ENCODE measurements around the gene GPSM1. TPM values are rescaled to one million over a fixed set of nuclear protein-coding genes. Genes with fewer than 3 reads are reported as not detected.
A peak's percentile ranks its signal among the peaks of the same experiment; 100 is the strongest.
"Not testable (repeated sequence)": the region's sequence is repeated elsewhere in the genome, so short reads cannot be mapped to it uniquely, and the experiment has no call there.

GPSM1 gene
- total RNA-seq, 1 experiment from 2014 or later = 21.2 TPM

DNA sequence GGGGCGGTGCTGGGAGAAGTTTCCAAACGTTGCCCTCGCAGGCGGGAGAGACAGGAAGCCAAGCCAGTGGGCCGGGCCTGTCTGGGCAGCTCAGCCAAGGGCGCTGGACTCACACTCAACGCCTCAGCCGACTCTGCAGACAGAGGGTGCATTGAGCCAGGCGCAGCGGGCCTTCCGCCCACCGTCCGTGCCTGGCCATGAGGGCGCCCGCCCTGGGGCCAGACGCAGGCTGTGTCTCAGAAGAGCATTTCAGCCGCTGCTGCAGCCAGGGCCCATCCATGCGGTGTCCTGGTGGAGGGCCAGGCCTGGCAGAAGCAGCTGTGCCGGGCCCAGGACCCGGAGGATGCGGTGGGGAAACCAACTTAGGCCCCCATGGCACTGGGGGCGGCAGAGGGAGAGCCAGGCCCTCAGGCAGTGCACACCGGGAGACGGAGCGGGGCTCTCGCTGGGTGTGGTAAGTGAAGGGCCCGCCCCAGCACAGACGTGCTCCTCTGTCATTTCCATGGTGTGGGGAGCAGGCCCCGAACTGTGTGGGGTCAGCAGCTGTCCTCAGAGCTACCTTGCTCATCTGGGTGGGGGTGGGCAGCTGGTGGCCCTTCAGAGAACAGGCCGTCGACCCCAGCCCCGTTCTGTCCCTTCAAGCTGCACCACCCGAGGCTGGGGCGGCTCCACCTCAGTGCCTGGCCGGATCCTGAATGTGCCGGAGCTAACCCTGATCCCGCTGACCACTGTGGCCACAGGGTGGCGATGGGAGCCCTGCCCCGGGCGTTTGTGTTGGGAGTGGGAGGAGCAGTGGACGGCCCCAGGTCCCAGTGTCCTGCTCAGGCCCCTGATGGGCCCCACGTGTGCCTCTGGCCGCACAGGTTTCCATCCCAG lies 18.2 kb downstream of the GPSM1 start:
- in situ Hi-C loops (cut with HindIII; ENCODE audit: low pct_unique_long_range_greater_than_20kb, low sequenced_read_pairs) = no loop called here
- peak; percentile 91 for DNase-seq (ENCODE audit: low read depth, low spot score)

DNA sequence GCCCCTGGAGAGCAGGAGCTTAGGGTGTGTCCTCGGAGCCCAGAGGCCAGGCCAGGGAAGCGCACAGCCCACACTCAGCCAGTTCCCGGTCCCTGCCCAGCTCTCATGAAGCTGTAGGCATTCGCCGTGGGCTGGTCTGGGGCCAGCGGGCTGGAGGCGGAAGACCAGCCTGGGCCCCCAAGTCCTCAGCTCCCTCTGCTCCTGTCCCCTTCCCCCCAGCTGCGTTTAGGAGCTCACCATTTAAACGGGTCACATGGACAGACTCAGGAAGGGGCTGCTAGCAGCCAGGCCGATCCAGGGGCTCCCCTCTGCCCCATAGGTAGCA lies 18.8 kb downstream of the GPSM1 start:
- in situ Hi-C loops (cut with HindIII; ENCODE audit: low pct_unique_long_range_greater_than_20kb, low sequenced_read_pairs) = no loop called here
- DNase-seq (ENCODE audit: low read depth, low spot score) = no peak

DNA sequence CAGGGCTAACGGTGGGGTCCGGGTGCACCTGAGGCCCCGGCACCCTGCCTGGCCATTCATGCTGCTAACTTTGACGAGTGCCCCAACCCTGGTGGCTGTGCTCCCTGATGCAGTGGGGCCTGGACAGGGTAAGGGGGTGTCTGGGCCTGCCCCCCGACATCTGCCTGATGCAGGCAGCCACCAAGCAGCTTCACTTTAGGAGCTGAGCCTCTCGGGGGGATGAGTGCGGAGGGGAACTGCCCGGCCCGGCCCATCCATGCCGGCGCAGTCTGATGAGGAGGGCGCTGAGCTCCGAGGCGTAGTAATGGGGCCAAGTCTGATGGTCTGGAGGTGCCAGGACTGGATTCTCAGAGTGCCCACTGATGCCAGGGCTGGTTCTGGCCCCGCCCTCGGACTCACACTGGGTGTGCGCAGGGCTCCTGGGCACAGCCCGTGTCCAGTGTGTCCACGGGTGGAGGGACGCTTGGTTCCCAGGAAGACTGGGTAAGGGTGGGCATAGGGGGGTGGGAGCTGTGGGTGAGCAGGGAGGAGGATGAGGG lies 19.7 kb downstream of the GPSM1 start:
- in situ Hi-C loops (cut with HindIII; ENCODE audit: low pct_unique_long_range_greater_than_20kb, low sequenced_read_pairs) = no loop called here

DNA sequence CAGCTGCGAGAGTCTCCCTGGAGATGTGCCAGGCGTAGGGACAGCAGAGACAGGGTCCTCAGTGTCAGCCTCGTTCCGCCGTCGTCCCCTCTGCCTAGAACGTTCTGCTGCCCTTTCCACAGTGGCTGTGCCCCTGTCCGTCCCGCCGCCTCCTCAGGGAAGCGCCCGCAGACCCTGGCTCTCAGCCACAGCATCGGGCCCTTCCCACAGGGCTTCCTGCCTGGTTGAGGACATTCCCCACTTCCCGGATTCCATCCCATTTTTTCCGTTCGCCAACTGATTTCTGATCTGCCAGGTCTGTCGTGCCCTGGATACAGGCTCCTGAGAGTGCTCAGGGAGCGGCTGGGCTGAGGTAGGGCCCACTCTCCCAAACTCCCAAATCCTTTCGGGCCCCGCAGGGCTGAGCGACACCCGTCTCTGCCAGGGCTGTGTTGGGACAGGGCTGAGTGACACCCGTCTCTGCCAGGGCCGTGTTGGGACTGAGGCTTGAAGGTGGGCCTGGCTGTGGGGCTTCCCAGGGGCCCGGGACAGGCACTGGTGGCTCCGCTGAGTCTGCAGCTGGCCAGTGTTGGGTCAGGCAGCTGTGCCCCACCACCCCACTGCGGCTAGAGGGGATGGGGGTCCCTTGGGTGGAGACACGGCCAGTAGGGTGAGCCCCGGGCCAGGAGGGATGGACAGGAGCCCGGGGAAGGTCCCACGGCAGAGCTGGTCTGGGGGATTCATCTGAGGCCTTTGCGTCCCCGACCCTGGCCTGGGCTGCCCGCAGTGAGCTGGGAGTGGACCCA lies 20.3 kb downstream of the GPSM1 start:
- in situ Hi-C loops (cut with HindIII; ENCODE audit: low pct_unique_long_range_greater_than_20kb, low sequenced_read_pairs) = no loop called here
- DNase-seq (ENCODE audit: low read depth, low spot score) = no peak

More for the DNA sequence above, 19.7 kb downstream of the GPSM1 start:
- no peak for DNase-seq (ENCODE audit: low read depth, low spot score)

DNA sequence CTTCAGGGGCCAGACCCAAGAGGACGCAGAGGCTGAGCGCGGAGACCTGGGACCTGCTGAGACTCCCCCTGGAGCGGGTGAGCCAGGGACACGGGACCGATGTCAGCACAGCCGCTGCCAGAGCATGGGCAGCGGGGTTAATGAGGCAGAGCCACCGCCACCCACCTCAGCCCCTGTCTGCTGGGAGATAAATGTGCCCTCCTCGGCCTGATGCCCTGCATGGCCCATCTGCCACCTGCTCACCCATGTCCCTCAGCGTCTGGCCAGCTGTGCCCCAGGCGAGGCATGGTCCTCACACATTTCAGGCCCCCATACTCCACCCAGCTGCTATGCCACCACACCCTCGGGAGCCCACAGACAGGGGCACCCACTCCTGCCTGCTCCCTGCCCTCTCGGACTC lies 21.4 kb downstream of the GPSM1 start:
- in situ Hi-C loops (cut with HindIII; ENCODE audit: low pct_unique_long_range_greater_than_20kb, low sequenced_read_pairs) = no loop called here
- DNase-seq (ENCODE audit: low read depth, low spot score) = no peak

DNA sequence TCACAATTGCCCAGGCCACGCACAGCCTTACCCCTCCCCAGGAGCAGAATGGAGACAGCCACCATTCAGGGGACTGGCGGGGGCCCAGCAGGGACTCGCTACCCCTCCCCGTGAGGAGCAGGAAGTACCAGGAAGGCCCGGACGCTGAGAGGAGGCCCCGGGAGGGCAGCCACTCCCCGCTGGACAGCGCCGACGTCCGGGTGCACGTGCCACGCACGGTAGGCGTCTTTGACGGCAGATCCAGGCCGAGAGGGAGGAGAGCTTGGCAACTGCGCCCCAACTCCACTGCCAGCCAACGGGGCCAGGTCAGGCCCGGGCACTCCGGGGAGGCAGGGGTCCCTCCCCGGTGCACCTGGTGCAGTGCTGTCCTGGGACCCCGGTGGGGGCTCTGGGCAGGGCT lies 22.2 kb downstream of the GPSM1 start:
- DNase-seq (ENCODE audit: low read depth, low spot score) = no peak
- in situ Hi-C loops (cut with HindIII; ENCODE audit: low pct_unique_long_range_greater_than_20kb, low sequenced_read_pairs) = no loop called here

DNA sequence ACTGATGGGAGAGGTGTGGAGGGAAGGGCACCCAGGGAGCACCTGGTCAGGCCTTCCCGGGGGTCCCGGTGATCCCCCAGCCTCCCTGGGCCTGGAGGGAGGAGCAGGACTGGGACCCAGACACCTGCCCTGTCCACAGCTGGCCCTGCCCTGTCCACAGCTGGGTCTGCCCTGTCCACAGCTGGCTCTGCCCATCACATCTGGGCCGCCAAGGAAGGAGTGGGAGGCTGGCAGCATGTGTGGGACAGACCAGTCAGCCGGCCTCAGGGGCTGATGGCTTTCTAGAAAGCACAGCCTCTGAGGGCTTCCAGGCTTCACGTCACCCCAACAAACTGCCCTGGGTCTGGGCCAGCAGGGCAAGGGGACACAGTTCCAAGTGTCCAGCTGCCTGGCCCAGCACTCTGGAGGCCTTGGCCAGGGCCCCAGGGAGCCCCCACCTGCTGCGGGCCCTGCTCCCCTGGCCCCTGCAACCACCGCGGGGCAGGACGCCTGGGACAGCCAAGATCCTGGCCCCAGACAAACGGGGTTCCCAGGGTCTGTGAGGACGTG lies 24.0 kb downstream of the GPSM1 start:
- in situ Hi-C loops (cut with HindIII; ENCODE audit: low pct_unique_long_range_greater_than_20kb, low sequenced_read_pairs) = no loop called here
- no peak for DNase-seq (ENCODE audit: low read depth, low spot score)

DNA sequence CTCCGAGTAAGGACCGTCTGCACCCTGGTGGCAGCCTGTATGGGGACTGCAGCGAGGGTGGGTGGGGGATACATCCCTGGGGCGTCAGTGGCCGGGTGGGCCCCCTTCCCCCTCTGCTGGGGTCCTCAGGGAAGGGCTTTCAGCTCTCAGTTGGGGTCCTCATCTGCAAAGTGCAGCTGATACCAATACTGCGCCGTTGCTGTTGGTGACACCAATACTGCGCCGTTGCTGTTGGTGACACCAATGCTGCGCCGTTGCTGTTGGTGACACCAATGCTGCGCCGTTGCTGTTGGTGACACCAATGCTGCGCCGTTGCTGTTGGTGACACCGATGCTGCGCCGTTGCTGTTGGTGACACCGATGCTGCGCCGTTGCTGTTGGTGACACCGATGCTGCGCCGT lies 24.5 kb downstream of the GPSM1 start:
- in situ Hi-C loops (cut with HindIII; ENCODE audit: low pct_unique_long_range_greater_than_20kb, low sequenced_read_pairs); DNase-seq (ENCODE audit: low read depth, low spot score): not testable (repeated sequence)

DNA sequence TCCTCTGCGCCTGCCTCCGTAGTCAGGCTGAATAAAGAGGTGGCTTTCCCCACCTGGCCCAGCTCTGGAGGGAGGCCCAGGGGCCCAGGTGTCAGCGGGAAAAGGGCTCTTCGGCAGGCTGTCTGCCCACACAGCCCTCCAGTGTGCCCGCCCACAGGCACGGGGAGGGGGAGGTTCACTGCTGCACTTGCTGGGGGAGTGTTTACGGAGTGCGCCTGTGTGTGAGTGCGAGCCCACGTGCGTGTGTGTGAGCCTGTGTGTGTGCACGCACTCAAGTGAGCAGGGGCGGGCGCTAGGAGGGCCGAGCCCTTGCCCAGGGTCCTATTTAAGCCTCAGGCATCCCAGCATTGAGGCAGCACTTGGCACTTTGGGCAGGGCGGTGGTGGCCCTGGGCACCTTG lies 25.3 kb downstream of the GPSM1 start:
- DNase-seq (ENCODE audit: low read depth, low spot score) = no peak
- in situ Hi-C loops (cut with HindIII; ENCODE audit: low pct_unique_long_range_greater_than_20kb, low sequenced_read_pairs) = no loop called here

DNA sequence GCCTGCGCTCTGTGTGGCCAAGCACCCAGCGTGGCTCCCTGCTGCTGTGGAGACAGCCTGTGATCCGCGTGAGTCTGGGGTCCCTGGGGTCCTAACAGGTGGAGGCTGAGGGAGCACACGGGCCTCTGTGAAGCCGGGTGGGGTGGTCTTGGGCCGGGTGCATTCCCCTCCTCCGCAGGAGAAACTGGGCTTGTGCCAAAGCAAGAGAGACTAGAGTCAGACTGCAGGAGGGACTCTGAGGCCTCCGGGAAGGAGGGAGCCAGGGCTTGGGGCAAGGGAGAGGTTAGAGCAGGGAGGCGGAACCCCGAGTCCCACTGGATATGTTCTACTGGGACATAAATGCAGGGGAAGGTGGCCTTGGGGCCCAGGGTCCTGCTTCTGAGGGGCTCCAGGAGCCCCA lies 25.7 kb downstream of the GPSM1 start:
- in situ Hi-C loops (cut with HindIII; ENCODE audit: low pct_unique_long_range_greater_than_20kb, low sequenced_read_pairs) = no loop called here
- DNase-seq (ENCODE audit: low read depth, low spot score) = no peak

DNA sequence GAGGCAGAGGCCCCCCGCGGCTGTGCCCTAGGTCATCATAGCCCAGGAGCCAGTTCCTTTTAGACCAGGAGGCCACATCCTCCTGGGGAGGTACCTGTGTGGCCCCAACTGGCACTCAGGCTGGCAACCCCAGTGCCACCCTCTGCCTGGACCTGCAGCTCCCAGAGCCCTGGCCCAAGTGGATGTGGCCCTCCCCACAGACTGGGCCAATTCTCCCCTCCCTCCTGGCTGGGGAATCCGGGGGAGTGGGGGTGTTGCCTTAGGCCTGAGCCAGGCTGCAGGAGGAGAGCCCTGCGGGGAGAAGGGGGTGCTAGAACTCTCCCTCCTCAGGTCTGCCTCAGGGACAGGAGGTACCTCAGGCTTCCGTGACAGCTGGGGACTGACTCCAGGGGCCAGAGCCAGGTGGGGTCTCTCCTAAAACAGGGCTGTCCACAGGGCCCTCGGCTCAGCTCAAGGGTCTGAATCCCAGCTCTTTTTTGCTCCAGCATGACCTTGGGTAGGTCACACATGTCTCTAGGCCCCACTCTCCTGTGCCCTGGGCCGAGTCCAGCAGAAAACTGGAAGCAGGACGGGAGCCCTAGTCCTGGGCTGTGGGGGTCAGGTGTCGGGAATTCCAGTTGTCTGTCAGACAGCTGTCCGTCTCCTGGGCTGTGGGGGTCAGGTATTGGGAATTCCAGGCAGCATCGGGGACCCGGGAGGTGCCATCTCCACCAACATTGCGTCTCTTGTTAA lies 26.6 kb downstream of the GPSM1 start:
- DNase-seq (ENCODE audit: low read depth, low spot score) = no peak
- in situ Hi-C loops (cut with HindIII; ENCODE audit: low pct_unique_long_range_greater_than_20kb, low sequenced_read_pairs) = no loop called here

DNA sequence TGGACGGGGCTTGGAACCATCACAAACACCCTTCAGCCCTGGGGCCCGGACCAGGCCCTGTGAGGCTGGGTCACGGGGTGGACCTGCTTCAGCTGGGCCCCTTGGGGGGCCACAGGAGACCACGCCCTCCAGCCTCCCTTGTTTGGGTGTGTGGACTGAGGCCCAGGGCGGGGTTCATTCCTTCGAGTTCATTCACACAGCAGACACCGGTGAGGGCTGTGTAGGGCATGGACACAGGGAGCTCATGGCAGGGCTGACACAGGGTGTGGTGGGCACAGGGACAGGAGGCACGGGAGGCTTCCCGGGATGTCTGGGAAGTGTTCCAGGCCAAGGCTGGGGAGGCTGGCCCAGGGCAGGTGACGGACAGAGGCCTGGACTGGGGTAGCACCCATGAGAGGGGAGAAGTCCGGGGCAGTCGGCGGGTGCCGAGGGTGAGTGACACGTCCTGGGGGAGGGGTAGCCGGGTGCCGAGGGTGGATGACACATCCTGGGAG lies 27.3 kb downstream of the GPSM1 start:
- in situ Hi-C loops (cut with HindIII; ENCODE audit: low pct_unique_long_range_greater_than_20kb, low sequenced_read_pairs) = no loop called here

DNA sequence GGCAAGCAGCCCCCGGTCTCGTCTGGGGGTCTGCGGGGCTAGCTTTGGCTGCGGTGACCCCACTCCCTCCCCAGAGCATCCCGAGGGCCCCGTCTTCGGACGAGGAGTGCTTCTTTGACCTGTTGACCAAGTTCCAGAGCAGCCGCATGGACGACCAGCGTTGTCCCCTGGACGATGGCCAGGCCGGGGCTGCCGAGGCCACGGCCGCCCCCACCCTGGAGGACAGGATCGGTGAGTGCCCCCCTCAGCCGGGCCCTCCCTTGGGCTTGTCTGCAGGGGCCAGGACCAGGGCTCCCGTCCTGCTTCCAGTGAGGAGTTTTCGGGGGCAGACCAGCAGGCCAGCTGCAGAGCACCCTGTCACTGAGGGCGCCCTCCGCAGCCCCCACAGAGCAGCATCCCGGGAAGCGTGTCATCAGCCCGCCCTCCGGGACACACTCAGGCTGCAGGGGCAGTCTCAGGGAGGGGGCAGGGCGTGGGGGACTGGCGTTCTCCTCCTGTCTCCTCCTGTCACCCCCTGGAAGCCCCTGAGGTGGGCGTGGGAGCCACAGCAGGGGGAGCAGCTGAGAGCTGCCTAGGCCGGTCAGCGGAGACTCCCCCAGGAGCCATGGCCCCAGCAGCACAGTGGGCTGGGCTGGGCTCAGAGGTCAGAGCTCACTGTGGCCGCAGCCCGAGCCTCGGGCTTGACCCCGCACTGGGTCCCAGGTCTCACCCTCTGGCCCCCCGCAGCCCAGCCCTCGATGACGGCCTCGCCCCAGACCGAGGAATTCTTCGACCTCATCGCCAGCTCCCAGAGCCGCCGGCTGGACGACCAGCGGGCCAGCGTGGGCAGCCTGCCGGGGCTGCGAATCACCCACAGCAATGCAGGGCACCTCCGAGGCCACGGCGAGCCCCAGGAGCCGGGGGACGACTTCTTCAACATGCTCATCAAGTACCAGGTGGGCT lies 28.5 kb downstream of the GPSM1 start:
- no peak for DNase-seq (ENCODE audit: low read depth, low spot score)
- in situ Hi-C loops (cut with HindIII; ENCODE audit: low pct_unique_long_range_greater_than_20kb, low sequenced_read_pairs) = no loop called here

More for the DNA sequence above, 27.3 kb downstream of the GPSM1 start:
- DNase-seq (ENCODE audit: low read depth, low spot score) = no peak

DNA sequence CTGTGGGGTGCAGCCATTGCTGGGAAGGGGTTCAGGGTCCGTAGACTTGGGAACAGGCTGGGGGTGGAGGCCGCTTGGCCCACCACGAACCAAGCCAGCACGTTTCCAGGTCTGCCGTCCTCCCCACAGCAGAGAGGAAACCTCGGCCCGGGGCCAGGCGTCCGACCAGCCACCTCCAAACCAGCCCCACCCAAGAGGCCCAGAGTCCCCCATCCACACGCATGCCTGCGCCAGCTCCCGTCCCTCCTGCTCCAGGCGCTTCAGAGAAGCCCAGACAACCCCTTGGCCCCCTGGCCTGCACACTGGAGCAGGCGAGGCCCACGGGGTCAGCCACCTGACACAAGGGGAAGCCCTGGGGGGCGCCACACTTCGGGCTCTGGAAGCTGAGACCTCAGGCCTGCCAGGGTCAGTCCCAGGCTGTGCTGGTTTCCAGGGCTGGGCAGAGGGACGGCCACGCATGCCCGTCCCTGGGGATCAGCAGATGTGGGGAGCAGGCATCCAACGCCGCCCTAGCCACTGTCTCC lies 29.9 kb downstream of the GPSM1 start:
- no peak for DNase-seq (ENCODE audit: low read depth, low spot score)
- in situ Hi-C loops (cut with HindIII; ENCODE audit: low pct_unique_long_range_greater_than_20kb, low sequenced_read_pairs) = no loop called here

DNA sequence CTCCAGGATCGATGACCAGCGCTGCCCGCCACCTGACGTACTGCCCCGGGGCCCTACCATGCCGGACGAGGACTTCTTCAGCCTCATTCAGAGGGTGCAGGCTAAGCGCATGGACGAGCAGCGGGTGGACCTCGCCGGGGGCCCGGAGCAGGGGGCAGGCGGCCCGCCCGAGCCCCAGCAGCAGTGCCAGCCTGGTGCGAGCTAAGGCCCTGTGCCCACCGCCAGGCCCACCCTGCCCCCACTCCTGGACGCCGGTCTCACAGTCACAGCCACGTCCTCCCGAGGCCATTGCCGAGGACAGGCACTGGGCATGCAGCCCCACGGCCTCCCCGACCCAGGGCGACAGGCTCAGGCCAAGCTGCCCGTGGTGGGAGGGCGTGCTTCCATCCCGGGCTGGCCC lies 30.7 kb downstream of the GPSM1 start:
- no peak for DNase-seq (ENCODE audit: low read depth, low spot score)
- in situ Hi-C loops (cut with HindIII; ENCODE audit: low pct_unique_long_range_greater_than_20kb, low sequenced_read_pairs) = no loop called here

DNA sequence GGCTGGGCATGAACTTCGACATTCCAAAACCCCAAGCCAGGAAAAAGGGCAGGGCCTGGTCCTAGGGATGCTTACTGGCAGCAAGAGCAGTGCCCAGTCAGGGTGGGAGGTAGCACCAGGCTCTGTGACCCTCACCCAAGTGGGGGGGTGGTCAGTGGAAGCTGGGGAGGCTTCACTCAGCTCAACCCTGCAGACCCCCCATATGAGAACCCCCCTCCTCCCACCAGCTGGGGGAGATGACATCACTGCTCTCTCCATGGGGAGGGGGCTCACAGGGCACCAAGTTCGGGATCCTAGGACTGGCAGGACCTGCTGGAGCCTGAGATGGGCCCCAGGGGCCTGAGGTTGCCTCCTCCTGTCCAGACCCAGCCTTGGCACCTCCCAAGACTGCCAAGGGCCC lies 31.5 kb downstream of the GPSM1 start:
- in situ Hi-C loops (cut with HindIII; ENCODE audit: low pct_unique_long_range_greater_than_20kb, low sequenced_read_pairs) = no loop called here
- no peak for DNase-seq (ENCODE audit: low read depth, low spot score)
